Mesendoderm (in vitro differentiated cells): ENCODE measurements around the gene SSC5D. TPM values are rescaled to one million over a fixed set of nuclear protein-coding genes. Genes with fewer than 3 reads are reported as not detected.

Experiments
- DNase-seq: peaks from one replicate; pipeline ENCODE4 v3.0.0; 2013
- H2AK5ac ChIP-seq: 2 replicates; pipeline ENCODE4 v1.6.1; 2013; ENCODE audit warnings: low read length, inconsistent platforms
- H2BK120ac ChIP-seq: 2 replicates; pipeline ENCODE4 v1.6.1; 2013; ENCODE audit warnings: low read depth, mild to moderate bottlenecking, low read length, moderate library complexity, mixed read lengths
- H2BK15ac ChIP-seq: replicated peaks from 2 replicates; pipeline ENCODE4 v1.6.1; 2013; ENCODE audit warnings: low read depth, mild to moderate bottlenecking, moderate library complexity
- H2BK5ac ChIP-seq: 2 replicates; pipeline ENCODE4 v1.6.1; 2013; ENCODE audit warnings: low read length, inconsistent platforms
- H3K18ac ChIP-seq: 2 replicates; pipeline ENCODE4 v1.6.1; 2013; ENCODE audit warnings: mild to moderate bottlenecking, low read length, mixed read lengths
- H3K23ac ChIP-seq: one replicate; pipeline ENCODE4 v1.6.1; 2013; ENCODE audit warnings: low read length
- H3K27ac ChIP-seq: 2 replicates; pipeline ENCODE4 v1.5.1; 2013; ENCODE audit warnings: low read depth, mild to moderate bottlenecking, inconsistent platforms, low read length, moderate library complexity
- H3K27me3 ChIP-seq: 2 replicates; pipeline ENCODE4 v1.6.1; 2013; ENCODE audit warnings: low read length, control low read depth, mild to moderate bottlenecking, inconsistent platforms; ENCODE audit not compliant: insufficient read depth, poor library complexity
- H3K36me3 ChIP-seq: 2 replicates; pipeline ENCODE4 v1.6.1; 2013; ENCODE audit warnings: low read length, inconsistent platforms; ENCODE audit not compliant: control insufficient read depth, insufficient read depth
- H3K4ac ChIP-seq: one replicate; pipeline ENCODE4 v1.6.1; 2013; ENCODE audit warnings: low read depth, mild to moderate bottlenecking, low read length, moderate library complexity
- H3K4me1 ChIP-seq: 2 replicates; pipeline ENCODE4 v1.6.1; 2013; ENCODE audit warnings: low read depth, low read length, inconsistent platforms; ENCODE audit not compliant: control insufficient read depth
- H3K4me2 ChIP-seq: 2 replicates; pipeline ENCODE4 v1.6.1; 2013; ENCODE audit warnings: low read length
- H3K4me3 ChIP-seq: 2 replicates; pipeline ENCODE4 v1.5.1; 2013; ENCODE audit warnings: mild to moderate bottlenecking, low read length
- H3K56ac ChIP-seq: one replicate; pipeline ENCODE4 v1.6.1; 2013; ENCODE audit warnings: low read length
- H3K79me1 ChIP-seq: 2 replicates; pipeline ENCODE4 v1.6.1; 2013; ENCODE audit warnings: low read length, inconsistent platforms
- H3K79me2 ChIP-seq: 2 replicates; pipeline ENCODE4 v1.6.1; 2013; ENCODE audit warnings: mild to moderate bottlenecking, low read length; ENCODE audit not compliant: control insufficient read depth, insufficient read depth
- H3K9ac ChIP-seq: 2 replicates; pipeline ENCODE4 v1.6.1; 2013; ENCODE audit warnings: low read length, inconsistent platforms
- H4K5ac ChIP-seq: one replicate; pipeline ENCODE4 v1.6.1; 2013; ENCODE audit warnings: low read length
- H4K8ac ChIP-seq: one replicate; pipeline ENCODE4 v1.6.1; 2013; ENCODE audit warnings: low read depth, mild to moderate bottlenecking, control low read depth, low read length, moderate library complexity
- WGBS: extraction: QIAGEN DNeasy Blood & Tissue Kit; methylation state at CpG from one replicate; pipeline ENCODE4 v1.1.7; 2013; ENCODE audit warnings: low lambda C conversion rate, missing lambda C conversion rate; ENCODE audit not compliant: insufficient coverage; ENCODE audit errors: extremely low coverage; 5-methylcytosine and 5-hydroxymethylcytosine counted together
- polyA plus RNA-seq, 2 experiments: library from polyadenylated mRNA; stranded (reverse); fragments of 200-250 nt; gene quantifications; one replicate each; pipeline ENCODE4 v1.2.3, GENCODE V29; 2013

SSC5D gene
- polyA plus RNA-seq (2013, experiment 1 of 2) = 0.31 TPM
- 0.28 TPM for polyA plus RNA-seq (2013, experiment 2 of 2)

DNA sequence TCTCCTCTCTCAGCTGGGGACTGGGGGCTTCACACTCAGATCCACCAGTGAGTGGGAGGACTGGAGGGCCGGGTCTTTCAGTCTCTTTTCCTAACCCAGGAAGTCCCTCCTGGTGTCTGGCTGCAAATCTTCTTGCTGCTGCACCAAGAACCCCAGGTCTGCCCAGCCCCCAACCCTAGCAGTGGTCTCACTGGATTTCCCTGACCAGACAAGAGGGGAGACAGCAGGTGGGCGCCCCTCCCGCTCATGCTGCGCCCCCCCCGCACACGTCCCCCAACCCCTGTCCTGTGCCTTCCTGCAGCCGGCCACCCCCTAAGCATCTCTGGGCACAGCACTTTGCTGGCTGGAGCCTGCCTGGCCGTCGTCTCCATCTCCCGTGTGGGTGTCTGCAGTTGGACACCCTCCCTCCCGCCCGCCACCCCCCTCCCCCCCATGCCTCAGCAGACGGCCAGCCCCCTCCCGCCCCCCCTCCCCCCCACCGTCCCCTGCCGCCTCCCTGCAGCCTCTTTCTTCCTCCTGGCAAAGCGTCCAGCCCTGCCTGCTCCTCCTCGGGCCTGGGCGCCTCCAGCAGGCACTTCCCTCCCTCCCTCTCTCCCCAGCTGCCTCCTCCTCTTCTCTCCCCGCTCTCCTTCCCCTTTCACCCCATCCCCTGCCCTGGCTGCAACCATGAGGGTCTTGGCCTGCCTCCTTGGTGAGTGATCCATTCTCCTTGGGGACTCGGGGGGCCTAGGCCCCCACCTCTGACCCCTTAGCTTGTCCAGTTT lies at the start of gene SSC5D:
Gene SSC5D (plus strand): TSS at position 513 of the 764 bp plus-strand sequence. CDS start 154 bp downstream, at position 667.
- Histone ChIP-seq H3K23ac (no peak within 1 kb of the TSS), H2BK15ac (no peak within 1 kb of the TSS), H2AK5ac (no peak within 1 kb of the TSS), H4K8ac (no peak within 1 kb of the TSS), H3K36me3 (no peaks in the 10 kb centered on the region), H3K79me1 (peaks cover 2% of the 10 kb centered on the region), H3K27me3 (no peaks in the 10 kb centered on the region), H2BK5ac (no peak within 1 kb of the TSS), H3K56ac (peak within 1 kb of the TSS; percentile 79), H2BK120ac (no peak within 1 kb of the TSS), H3K18ac (no peak within 1 kb of the TSS), H3K79me2 (no peaks in the 10 kb centered on the region), H3K27ac (peak within 1 kb of the TSS; percentile 76), H4K5ac (no peak within 1 kb of the TSS), H3K4ac (no peak within 1 kb of the TSS), H3K4me1 (peaks cover 8% of the 10 kb centered on the region), H3K9ac (peak within 1 kb of the TSS; percentile 59), H3K4me2 (peak within 1 kb of the TSS; percentile 15), H3K4me3 (no peak within 1 kb of the TSS)
- WGBS = no CpG with 5 or more reads among the region's 21 CpGs
- DNase-seq = peak; percentile 50

GRCh38 chr19:55439052-55439451 lies 49.2 kb upstream of the SSC5D start:
- Histone ChIP-seq H2AK5ac (no peak overlapping the region), H3K79me1 (no peaks in the 10 kb centered on the region), H3K27ac (no peak overlapping the region), H3K27me3 (peaks cover 29% of the 10 kb centered on the region), H2BK5ac (no peak overlapping the region), H3K4me3 (no peak overlapping the region), H2BK120ac (no peak overlapping the region), H3K9ac (no peak overlapping the region), H2BK15ac (no peak overlapping the region), H3K18ac (no peak overlapping the region), H3K4me1 (no peaks in the 10 kb centered on the region), H3K36me3 (no peaks in the 10 kb centered on the region), H3K23ac (no peak overlapping the region), H4K5ac (no peak overlapping the region), H3K56ac (no peak overlapping the region), H4K8ac (no peak overlapping the region), H3K4ac (no peak overlapping the region), H3K79me2 (no peaks in the 10 kb centered on the region), H3K4me2 (no peak overlapping the region)
- no peak for DNase-seq
- no CpG with 5 or more reads among the region's 5 CpGs for WGBS

DNA sequence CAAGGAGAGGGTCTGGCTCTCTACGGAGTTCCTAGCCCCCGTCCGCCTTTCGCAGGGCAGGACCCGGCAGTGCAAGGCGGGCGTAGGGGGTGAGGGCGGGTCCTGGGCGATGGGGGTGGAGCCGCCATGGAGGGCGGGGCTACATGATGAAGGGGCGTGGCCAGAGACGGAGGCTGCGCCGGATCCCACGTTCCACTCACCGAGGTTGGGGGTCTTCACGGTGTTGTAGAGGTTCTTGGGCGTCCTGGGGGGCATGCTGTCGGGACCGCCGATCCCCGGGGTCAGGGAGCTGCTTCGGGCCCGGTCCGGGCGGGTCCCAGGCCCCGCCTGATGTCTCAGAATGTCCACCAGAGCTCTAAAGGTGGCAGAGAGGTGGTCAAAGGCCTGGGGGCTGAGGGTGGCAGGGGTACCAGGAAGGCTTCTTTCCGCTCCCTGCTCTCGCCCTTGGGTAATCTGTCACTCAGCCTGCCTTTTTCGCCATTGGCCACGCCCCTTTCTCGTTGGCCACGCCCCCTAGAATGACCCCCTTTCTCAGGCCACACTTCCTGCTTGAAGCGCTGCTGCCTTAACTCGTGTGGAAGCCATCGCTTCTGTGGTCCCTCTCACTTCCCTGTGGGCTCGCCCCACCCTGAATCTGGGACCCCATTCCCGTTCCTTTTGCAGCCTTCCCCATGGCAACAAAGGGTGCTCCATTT lies 47.7 kb upstream of the SSC5D start:
- no peak overlapping the region for H2BK15ac ChIP-seq
- H3K27ac ChIP-seq = no peak overlapping the region
- WGBS = no CpG with 5 or more reads among the region's 39 CpGs
- no peak overlapping the region for H3K9ac ChIP-seq
- H3K79me1 ChIP-seq = no peaks in the 10 kb centered on the region
- DNase-seq = peak; percentile 60
- no peaks in the 10 kb centered on the region for H3K79me2 ChIP-seq
- no peaks in the 10 kb centered on the region for H3K36me3 ChIP-seq
- H2AK5ac ChIP-seq = no peak overlapping the region
- no peak overlapping the region for H3K56ac ChIP-seq
- no peak overlapping the region for H4K8ac ChIP-seq
- no peak overlapping the region for H3K18ac ChIP-seq
- no peak overlapping the region for H2BK5ac ChIP-seq
- peaks cover 40% of the 10 kb centered on the region for H3K27me3 ChIP-seq
- H3K23ac ChIP-seq = no peak overlapping the region
- H3K4me2 ChIP-seq = no peak overlapping the region
- no peak overlapping the region for H3K4ac ChIP-seq
- no peak overlapping the region for H4K5ac ChIP-seq
- H3K4me1 ChIP-seq = no peaks in the 10 kb centered on the region
- no peak overlapping the region for H3K4me3 ChIP-seq
- no peak overlapping the region for H2BK120ac ChIP-seq

DNA sequence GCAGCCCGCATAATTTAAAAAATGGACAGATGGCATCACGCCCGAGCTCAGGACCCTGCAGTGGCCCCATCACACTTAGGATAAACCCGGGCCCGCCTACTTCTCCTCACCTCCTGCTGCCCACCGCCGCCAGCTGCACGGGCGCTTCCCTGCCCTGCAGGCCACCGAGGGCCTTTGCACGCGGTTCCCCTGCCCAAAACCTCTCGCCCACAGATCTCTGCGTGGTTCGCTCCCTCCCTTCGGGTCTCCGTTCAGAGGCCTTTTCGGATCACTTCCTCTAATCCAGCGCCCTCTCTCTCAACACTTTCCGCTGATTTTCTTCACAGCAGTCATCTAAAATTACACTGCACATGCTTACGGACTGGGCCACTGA lies 46.9 kb upstream of the SSC5D start:
- no CpG with 5 or more reads among the region's 21 CpGs for WGBS
- no peak overlapping the region for H3K27ac ChIP-seq

DNA sequence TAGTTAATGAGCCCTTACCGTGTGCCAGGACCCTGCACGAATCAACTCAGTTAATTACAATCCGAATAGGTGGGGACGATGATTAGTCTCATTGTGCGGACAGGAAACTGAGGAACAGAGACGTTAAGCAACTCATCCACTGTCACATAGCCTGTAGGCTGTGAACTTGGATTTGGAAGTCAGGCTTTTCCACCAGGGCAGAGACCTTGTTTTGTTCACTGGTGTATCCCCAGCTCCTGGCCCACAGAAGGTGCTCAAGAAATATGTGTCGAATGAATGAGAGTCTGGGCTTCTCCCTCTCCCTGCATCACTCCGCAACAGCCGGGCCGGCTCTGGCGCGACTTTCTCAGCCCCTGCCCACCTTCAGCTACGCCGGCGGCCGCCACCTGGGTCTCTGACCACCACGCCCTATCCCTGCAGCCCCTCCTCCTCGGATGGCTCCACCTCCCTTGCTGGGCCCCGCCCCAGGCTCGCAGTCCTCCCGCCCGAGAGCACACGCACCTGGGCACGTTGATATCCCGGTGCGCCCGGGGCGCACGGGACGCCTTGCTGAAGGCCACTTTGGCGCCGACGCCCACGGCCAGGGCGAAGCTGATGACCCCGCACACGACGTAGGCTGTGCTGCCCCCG lies 46.4 kb upstream of the SSC5D start:
- peak; percentile 56 for DNase-seq
- Histone ChIP-seq H3K4ac (no peak overlapping the region), H3K23ac (no peak overlapping the region), H2BK120ac (no peak overlapping the region), H3K56ac (no peak overlapping the region), H3K79me2 (no peaks in the 10 kb centered on the region), H4K8ac (no peak overlapping the region), H3K4me2 (no peak overlapping the region), H3K4me1 (no peaks in the 10 kb centered on the region), H2AK5ac (no peak overlapping the region), H3K18ac (no peak overlapping the region), H3K79me1 (no peaks in the 10 kb centered on the region), H3K27ac (no peak overlapping the region), H2BK5ac (no peak overlapping the region), H3K9ac (no peak overlapping the region), H4K5ac (no peak overlapping the region), H3K4me3 (no peak overlapping the region), H3K27me3 (peaks cover 43% of the 10 kb centered on the region), H2BK15ac (no peak overlapping the region), H3K36me3 (no peaks in the 10 kb centered on the region)
- no CpG with 5 or more reads among the region's 39 CpGs for WGBS

More for the DNA sequence above, 46.9 kb upstream of the SSC5D start:
- H3K18ac ChIP-seq = no peak overlapping the region
- H3K9ac ChIP-seq = no peak overlapping the region
- no peaks in the 10 kb centered on the region for H3K36me3 ChIP-seq
- H3K56ac ChIP-seq = no peak overlapping the region
- H4K5ac ChIP-seq = no peak overlapping the region
- H2AK5ac ChIP-seq = no peak overlapping the region
- H3K27me3 ChIP-seq = peaks cover 43% of the 10 kb centered on the region
- no peaks in the 10 kb centered on the region for H3K79me2 ChIP-seq
- H3K4ac ChIP-seq = no peak overlapping the region
- H3K4me1 ChIP-seq = no peaks in the 10 kb centered on the region
- no peak overlapping the region for H3K23ac ChIP-seq
- H3K4me2 ChIP-seq = no peak overlapping the region
- no peak overlapping the region for H2BK5ac ChIP-seq
- H2BK15ac ChIP-seq = no peak overlapping the region
- no peak for DNase-seq
- H3K4me3 ChIP-seq = no peak overlapping the region
- no peak overlapping the region for H2BK120ac ChIP-seq
- H4K8ac ChIP-seq = no peak overlapping the region
- no peaks in the 10 kb centered on the region for H3K79me1 ChIP-seq
